Islet of Langerhans (tissue), 1 donor: ENCODE results near the gene UBA6.
"Not testable (repeated sequence)": the region's sequence is repeated elsewhere in the genome, so short reads cannot be mapped to it uniquely, and the experiment has no call there.

Experiments
- FAIRE-seq: peaks from one replicate; lab custom pipeline; 2011; peaks lifted over from hg19 to GRCh38; lab: Jason Lieb, UNC

Gene UBA6

GRCh38 chr4:67660418-67660817 lies 40.5 kb downstream of the UBA6 start:
- no peak for FAIRE-seq

GRCh38 chr4:67659065-67659464 lies 41.9 kb downstream of the UBA6 start:
- FAIRE-seq, result no peak

- no peak for FAIRE-seq
These were observed 42.7 kb downstream of the UBA6 start for GRCh38 chr4:67658302-67658701.

- no peak for FAIRE-seq
These were observed 49.4 kb downstream of the UBA6 start for GRCh38 chr4:67651536-67651935.

GRCh38 chr4:67638136-67638535 lies 62.8 kb downstream of the UBA6 start:
- no peak for FAIRE-seq

GRCh38 chr4:67636978-67637377 lies 64.0 kb downstream of the UBA6 start:
- FAIRE-seq, result not testable (repeated sequence)

GRCh38 chr4:67635331-67635730 lies 65.6 kb downstream of the UBA6 start:
- no peak for FAIRE-seq

- no peak for FAIRE-seq
These were observed 66.2 kb downstream of the UBA6 start for GRCh38 chr4:67634741-67635140.

- FAIRE-seq, result no peak
These were observed 68.5 kb downstream of the UBA6 start for GRCh38 chr4:67632492-67632891.

- no peak for FAIRE-seq
These were observed 76.0 kb downstream of the UBA6 start for GRCh38 chr4:67624939-67625338.

GRCh38 chr4:67616478-67616877 lies 84.5 kb downstream of the UBA6 start:
- no peak for FAIRE-seq

- FAIRE-seq, result no peak
These were observed 85.8 kb downstream of the UBA6 start for GRCh38 chr4:67615119-67615518.

GRCh38 chr4:67614186-67614585 lies 86.8 kb downstream of the UBA6 start:
- FAIRE-seq, result no peak

GRCh38 chr4:67608027-67608426 lies 92.9 kb downstream of the UBA6 start:
- no peak for FAIRE-seq

GRCh38 chr4:67604749-67605148 lies 96.2 kb downstream of the UBA6 start:
- no peak for FAIRE-seq

GRCh38 chr4:67604029-67604381 lies 97.0 kb downstream of the UBA6 start:
- no peak for FAIRE-seq

- no peak for FAIRE-seq
These were observed 97.5 kb downstream of the UBA6 start for GRCh38 chr4:67603310-67604028.

- FAIRE-seq, result no peak
These were observed 107.2 kb downstream of the UBA6 start for GRCh38 chr4:67593741-67594175.

- peak; percentile 45 for FAIRE-seq
These were observed 113.8 kb downstream of the UBA6 start for GRCh38 chr4:67587156-67587555.

GRCh38 chr4:67584496-67584895 lies 116.5 kb downstream of the UBA6 start:
- FAIRE-seq, result no peak

GRCh38 chr4:67581913-67582312 lies 119.0 kb downstream of the UBA6 start:
- no peak for FAIRE-seq

GRCh38 chr4:67581208-67581857 lies 119.6 kb downstream of the UBA6 start:
- FAIRE-seq, result no peak

GRCh38 chr4:67580577-67580976 lies 120.4 kb downstream of the UBA6 start:
- FAIRE-seq, result no peak

GRCh38 chr4:67576538-67576937 lies 124.4 kb downstream of the UBA6 start:
- FAIRE-seq, result no peak
